Endothelial cell (in vitro differentiated cells): ENCODE data around the gene CFAP91. TPM values are rescaled to one million over a fixed set of nuclear protein-coding genes. Genes with fewer than 3 reads are reported as not detected.

Experiments
- DNase-seq: peaks from one replicate; pipeline ENCODE4 v3.0.0; 2021; ENCODE audit warnings: low spot score
- H3K27ac Mint-ChIP-seq: one replicate; pipeline ENCODE4 v1.8.0; 2021; ENCODE audit warnings: mixed read lengths, inconsistent platforms; ENCODE audit not compliant: unreplicated experiment
- H3K27me3 Mint-ChIP-seq: one replicate; pipeline ENCODE4 v1.8.0; 2021; ENCODE audit warnings: mild to moderate bottlenecking, moderate library complexity, mixed read lengths, inconsistent platforms; ENCODE audit not compliant: unreplicated experiment
- H3K36me3 Mint-ChIP-seq: one replicate; pipeline ENCODE4 v1.8.0; 2021; ENCODE audit warnings: mild to moderate bottlenecking, low read depth, mixed read lengths, inconsistent platforms; ENCODE audit not compliant: unreplicated experiment
- H3K4me1 Mint-ChIP-seq: one replicate; pipeline ENCODE4 v1.8.0; 2021; ENCODE audit warnings: mild to moderate bottlenecking, mixed read lengths, inconsistent platforms; ENCODE audit not compliant: unreplicated experiment
- H3K4me3 Mint-ChIP-seq: one replicate; pipeline ENCODE4 v1.8.0; 2021; ENCODE audit warnings: mild to moderate bottlenecking, mixed read lengths, inconsistent platforms; ENCODE audit not compliant: unreplicated experiment
- H3K9me3 Mint-ChIP-seq: one replicate; pipeline ENCODE4 v1.8.0; 2021; ENCODE audit warnings: mixed read lengths, inconsistent platforms; ENCODE audit not compliant: unreplicated experiment
- CTCF ChIP-seq: fragments of 200-600 bp; sonication (generic); IDR thresholded peaks from one replicate; pipeline ENCODE4 v1.5.0; 2021; ENCODE audit warnings: antibody characterized with exemption; ENCODE audit not compliant: unreplicated experiment
- total RNA-seq: library from RNA; stranded (reverse); fragmentation: NEBNext Ultra II Directional; extraction: Animal tissue kit (Norgen Biotek cat#: 25700); gene quantifications from one replicate; pipeline ENCODE4 v1.2.1, GENCODE V29; 2021; ENCODE audit not compliant: unreplicated experiment

CFAP91 gene
- total RNA-seq, 1 donor from 2014 or later, result 0.23 TPM

DNA sequence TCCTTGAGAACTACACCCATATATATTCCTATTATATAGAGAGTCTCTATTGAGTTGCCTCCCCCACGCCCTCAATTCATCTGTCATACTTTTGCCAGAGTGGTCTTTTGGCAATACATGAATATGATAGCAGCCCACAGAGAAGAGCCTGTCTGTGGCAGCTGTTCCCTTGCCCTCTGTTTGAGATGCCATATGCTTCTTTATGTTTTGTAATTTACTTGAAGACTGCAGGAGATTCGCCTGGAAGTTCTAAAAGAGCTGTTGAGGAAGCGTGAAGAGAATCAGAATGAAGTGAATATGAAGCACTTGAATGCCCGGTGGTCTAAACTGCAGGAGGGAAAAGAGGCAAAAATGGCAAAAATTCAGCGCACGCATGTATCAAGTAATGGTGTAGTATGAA, 27.2 kb downstream of the CFAP91 start:
- no peak overlapping the region for H3K4me3 Mint-ChIP-seq
- H3K36me3 Mint-ChIP-seq, result no peaks in the 10 kb centered on the region
- DNase-seq, result no peak
- no peak for TF ChIP-seq CTCF
- H3K27me3 Mint-ChIP-seq, result no peaks in the 10 kb centered on the region
- no peaks in the 10 kb centered on the region for H3K4me1 Mint-ChIP-seq
- no peaks in the 10 kb centered on the region for H3K9me3 Mint-ChIP-seq
- H3K27ac Mint-ChIP-seq, result no peak overlapping the region

DNA sequence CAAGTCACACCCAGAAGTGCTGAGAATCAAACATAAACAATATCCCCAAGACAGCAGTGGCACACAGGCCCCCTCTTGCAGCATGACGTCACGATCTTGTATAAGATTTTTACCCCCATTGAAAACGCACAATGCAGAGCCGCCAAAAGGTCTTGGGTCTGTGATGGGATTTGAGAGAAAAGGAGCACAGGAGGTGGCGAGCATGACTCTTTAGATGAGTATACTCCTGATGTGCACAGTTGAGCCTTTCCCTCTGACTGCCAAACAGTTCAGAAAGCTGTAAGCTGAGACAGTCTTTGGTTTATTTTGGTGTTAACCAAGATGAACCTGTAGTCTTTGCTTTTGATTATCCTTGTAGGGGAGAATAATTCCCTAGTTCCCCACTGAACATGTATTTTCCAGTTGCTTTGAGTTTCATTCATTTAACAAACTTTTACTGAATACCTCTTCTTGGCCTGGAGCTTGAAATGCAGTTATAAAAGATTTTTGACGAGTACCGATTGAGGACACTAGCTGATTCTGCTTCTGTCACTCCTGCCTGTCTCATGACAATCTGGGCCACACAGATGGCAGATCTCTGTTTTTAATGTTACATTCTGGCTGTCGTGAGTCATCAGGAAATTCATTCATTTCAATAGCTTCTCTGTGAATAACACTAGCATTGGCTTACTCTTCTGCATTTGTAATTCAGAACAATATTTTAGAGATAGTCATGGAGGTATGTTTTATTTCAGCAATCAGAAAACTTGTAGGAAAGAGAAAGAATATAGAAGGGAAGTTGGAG, 28.9 kb downstream of the CFAP91 start:
- H3K27me3 Mint-ChIP-seq, result no peaks in the 10 kb centered on the region
- DNase-seq, result no peak
- no peak for TF ChIP-seq CTCF
- H3K27ac Mint-ChIP-seq, result no peak overlapping the region
- H3K9me3 Mint-ChIP-seq, result no peaks in the 10 kb centered on the region
- H3K4me3 Mint-ChIP-seq, result no peak overlapping the region
- no peaks in the 10 kb centered on the region for H3K36me3 Mint-ChIP-seq
- no peaks in the 10 kb centered on the region for H3K4me1 Mint-ChIP-seq

DNA sequence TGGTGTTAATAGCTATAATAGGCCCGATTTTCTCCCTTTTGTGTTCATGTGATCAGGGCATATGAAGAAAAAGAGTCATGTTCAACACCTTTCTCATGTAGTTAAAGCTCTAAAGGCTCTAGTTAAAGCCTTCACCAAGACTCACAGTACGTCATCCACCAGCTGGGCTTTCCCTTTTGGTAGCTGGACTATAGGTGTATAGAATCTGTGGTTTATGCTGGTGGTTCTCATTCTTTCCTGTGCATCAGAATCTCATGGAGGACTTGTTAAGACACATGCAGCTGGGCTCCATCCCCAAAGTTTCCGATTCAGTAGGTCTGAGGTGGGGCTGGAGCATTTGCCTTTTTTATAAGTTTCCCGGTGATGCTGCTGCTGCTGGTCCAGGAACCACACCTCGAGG, 31.0 kb downstream of the CFAP91 start:
- no peak for TF ChIP-seq CTCF
- Mint-ChIP-seq H3K9me3 (no peaks in the 10 kb centered on the region), H3K36me3 (no peaks in the 10 kb centered on the region), H3K27ac (no peak overlapping the region), H3K27me3 (no peaks in the 10 kb centered on the region), H3K4me3 (no peak overlapping the region), H3K4me1 (no peaks in the 10 kb centered on the region)
- DNase-seq, result no peak

- H3K36me3 Mint-ChIP-seq, result no peaks in the 10 kb centered on the region
- no peaks in the 10 kb centered on the region for H3K9me3 Mint-ChIP-seq
- H3K4me1 Mint-ChIP-seq, result peaks cover 12% of the 10 kb centered on the region
- no peak for DNase-seq
- H3K4me3 Mint-ChIP-seq, result no peak overlapping the region
- no peak overlapping the region for H3K27ac Mint-ChIP-seq
- H3K27me3 Mint-ChIP-seq, result no peaks in the 10 kb centered on the region
- TF ChIP-seq CTCF, result no peak
Observed at GRCh38 chr3:119738741-119739140, 35.9 kb downstream of the CFAP91 start.
